ENCODE measurements around the gene ZDHHC11. TPM values are rescaled to one million over a fixed set of nuclear protein-coding genes. Genes with fewer than 3 reads are reported as not detected.

The ZDHHC11 gene
- total RNA-seq, 1 donor from 2014 or later, result 27.5 TPM

DNA sequence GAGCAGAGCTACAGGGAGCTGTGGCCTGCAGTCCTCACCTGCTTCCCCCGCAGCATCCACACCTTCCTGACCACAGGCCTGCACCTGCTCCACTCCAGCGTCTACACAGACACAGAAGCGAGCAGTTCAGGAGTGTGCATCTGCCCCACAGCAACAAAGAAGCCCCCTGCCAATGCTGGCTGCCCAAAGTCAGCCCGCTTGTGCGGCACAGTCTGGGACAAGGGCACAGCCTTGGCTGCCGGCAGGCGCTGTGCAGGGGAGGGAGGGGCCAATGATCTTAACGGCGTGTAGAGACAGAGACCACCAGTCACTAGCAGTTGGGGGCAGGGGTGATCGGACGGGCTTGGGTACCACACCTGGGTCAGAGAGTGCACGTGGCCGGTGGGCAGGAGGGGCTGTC is 35.2 kb upstream of the ZDHHC11 start:
- peaks cover 25% of the 10 kb centered on the region for H3K36me3 Mint-ChIP-seq
- no peak overlapping the region for H3K4me3 Mint-ChIP-seq
- H3K4me1 Mint-ChIP-seq (ENCODE audit: unreplicated experiment), result no peaks in the 10 kb centered on the region
- no peaks in the 10 kb centered on the region for H3K27me3 Mint-ChIP-seq
- TF ChIP-seq, protein P1, sequence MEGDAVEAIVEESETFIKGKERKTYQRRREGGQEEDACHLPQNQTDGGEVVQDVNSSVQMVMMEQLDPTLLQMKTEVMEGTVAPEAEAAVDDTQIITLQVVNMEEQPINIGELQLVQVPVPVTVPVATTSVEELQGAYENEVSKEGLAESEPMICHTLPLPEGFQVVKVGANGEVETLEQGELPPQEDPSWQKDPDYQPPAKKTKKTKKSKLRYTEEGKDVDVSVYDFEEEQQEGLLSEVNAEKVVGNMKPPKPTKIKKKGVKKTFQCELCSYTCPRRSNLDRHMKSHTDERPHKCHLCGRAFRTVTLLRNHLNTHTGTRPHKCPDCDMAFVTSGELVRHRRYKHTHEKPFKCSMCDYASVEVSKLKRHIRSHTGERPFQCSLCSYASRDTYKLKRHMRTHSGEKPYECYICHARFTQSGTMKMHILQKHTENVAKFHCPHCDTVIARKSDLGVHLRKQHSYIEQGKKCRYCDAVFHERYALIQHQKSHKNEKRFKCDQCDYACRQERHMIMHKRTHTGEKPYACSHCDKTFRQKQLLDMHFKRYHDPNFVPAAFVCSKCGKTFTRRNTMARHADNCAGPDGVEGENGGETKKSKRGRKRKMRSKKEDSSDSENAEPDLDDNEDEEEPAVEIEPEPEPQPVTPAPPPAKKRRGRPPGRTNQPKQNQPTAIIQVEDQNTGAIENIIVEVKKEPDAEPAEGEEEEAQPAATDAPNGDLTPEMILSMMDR (conservative IDR thresholded peaks at IDR 0.05), result no peak
- H3K27ac Mint-ChIP-seq, result no peak overlapping the region
- H3K9me3 Mint-ChIP-seq, result no peaks in the 10 kb centered on the region
- no peak for DNase-seq (ENCODE audit: extremely low spot score, unreplicated experiment)

DNA sequence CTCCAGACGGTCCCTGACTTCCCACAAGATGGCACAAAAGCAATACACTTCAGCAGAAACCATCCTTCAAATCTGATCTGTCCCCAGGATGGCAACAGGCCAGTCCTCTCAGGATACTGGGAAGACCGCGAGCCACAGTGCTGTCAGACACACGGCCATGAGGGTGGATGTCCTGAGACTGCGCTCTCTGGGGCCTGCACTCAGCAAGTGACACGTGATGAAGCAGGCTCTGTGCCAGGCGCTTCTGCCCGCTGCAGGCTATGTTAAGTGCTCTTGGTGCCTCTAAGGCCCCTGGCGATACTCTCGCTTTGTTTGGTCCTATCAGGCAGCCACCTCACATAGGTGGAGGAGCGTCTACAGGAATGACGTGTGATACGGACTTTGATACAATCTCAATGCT is 34.7 kb upstream of the ZDHHC11 start:
- H3K27me3 Mint-ChIP-seq, result no peaks in the 10 kb centered on the region
- no peaks in the 10 kb centered on the region for H3K4me1 Mint-ChIP-seq (ENCODE audit: unreplicated experiment)
- no peak for DNase-seq (ENCODE audit: extremely low spot score, unreplicated experiment)
- H3K9me3 Mint-ChIP-seq, result no peaks in the 10 kb centered on the region
- H3K27ac Mint-ChIP-seq, result no peak overlapping the region
- TF ChIP-seq, protein P1 (conservative IDR thresholded peaks at IDR 0.05), result no peak
- H3K4me3 Mint-ChIP-seq, result no peak overlapping the region
- peaks cover 25% of the 10 kb centered on the region for H3K36me3 Mint-ChIP-seq

DNA sequence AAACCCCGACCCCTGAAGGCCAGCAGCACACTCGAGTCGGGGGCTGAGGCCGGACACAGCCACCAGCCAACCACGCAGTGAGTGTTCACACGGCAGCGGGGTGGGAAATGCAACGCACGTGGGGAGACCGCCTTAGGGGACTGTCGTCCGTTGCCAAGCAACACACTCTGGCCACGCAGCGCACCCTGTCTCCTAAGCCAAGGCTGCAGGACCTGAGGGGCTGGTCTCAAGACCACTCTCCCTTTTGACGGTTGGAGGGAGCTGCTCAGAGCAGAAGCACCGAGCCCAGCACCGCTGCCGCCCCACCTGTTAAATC is 34.3 kb upstream of the ZDHHC11 start:
- no peak overlapping the region for H3K4me3 Mint-ChIP-seq
- no peaks in the 10 kb centered on the region for H3K9me3 Mint-ChIP-seq
- H3K27ac Mint-ChIP-seq, result no peak overlapping the region
- H3K36me3 Mint-ChIP-seq, result peaks cover 25% of the 10 kb centered on the region
- H3K27me3 Mint-ChIP-seq, result no peaks in the 10 kb centered on the region
- TF ChIP-seq, protein P1 (conservative IDR thresholded peaks at IDR 0.05), result no peak
- no peaks in the 10 kb centered on the region for H3K4me1 Mint-ChIP-seq (ENCODE audit: unreplicated experiment)
- DNase-seq (ENCODE audit: extremely low spot score, unreplicated experiment), result no peak

DNA sequence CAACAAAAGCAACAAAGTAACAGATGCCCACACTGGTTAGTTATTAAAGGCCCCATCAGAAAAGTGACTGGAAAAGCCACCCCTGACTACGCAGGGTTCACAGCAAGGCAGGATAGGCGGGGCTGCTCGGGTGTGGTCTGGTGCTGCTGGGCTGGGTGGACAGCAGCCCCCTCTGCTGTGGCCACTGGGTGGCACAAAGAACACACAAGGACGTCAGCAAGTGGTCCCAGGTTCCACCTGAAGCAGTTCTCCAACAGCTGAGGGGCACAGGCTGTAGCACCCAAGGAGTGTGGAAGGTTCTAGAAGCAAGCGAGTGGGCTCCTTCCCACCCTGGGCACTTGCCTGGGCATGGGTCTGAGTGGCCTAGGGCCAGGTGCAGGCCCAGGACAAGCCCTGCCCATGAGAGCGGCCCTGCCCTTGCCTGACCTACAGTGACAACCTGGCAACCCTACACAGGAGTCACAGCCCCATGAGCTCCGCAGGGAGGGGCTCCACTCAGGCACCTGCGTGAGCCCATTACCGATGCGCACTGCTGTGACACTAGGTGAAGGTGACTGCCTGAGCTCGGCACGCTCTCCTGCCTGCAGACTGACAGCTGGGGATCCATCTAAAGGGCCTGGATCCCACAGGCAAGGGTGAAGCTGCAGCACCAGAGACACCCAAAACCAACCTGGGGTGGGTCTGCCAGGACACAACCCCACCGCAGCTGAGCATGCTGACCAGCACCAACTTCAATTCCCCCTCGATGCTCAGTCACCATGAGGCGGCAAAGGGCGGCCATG is 33.8 kb upstream of the ZDHHC11 start:
- TF ChIP-seq, protein P1 (conservative IDR thresholded peaks at IDR 0.05), result no peak
- Mint-ChIP-seq H3K27me3 (no peaks in the 10 kb centered on the region), H3K9me3 (no peaks in the 10 kb centered on the region), H3K36me3 (peaks cover 25% of the 10 kb centered on the region), H3K4me1 (ENCODE audit: unreplicated experiment) (no peaks in the 10 kb centered on the region), H3K27ac (no peak overlapping the region), H3K4me3 (no peak overlapping the region)
- DNase-seq (ENCODE audit: extremely low spot score, unreplicated experiment), result no peak

DNA sequence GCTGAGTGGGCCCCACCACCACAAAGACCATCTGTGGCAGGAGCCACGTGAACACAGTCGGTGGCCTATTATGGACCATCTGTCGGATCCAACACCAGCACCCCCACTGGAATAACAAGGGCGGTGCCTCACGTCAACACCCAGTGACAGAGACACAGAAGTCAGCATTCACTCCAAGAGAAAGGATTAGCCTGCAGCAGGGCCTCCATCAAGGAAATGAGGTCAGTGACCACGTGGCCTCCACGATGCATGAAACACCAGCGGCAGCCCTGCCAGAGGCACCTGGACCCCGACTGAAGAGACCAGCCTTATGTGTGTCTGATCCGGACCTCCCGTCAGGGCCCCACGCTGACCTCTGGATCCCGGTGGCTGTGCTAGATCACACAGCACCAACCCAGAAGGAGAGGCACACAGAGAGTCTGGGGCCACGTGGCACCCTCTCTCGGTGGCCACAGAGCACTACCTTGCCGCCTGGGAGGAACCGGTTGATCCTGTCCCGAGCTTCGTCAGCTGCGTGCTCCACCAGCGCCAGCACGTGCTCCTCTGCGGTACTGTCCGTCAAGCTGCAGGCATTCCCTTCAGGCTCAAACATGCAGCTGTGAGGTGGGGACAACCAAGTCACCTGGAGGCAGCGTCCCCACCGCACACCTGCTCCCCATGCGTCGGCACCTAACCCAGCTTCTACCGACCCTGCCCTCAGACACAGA is 32.8 kb upstream of the ZDHHC11 start:
- no peaks in the 10 kb centered on the region for H3K4me1 Mint-ChIP-seq (ENCODE audit: unreplicated experiment)
- DNase-seq (ENCODE audit: extremely low spot score, unreplicated experiment), result no peak
- H3K27ac Mint-ChIP-seq, result no peak overlapping the region
- no peak overlapping the region for H3K4me3 Mint-ChIP-seq
- no peaks in the 10 kb centered on the region for H3K27me3 Mint-ChIP-seq
- H3K9me3 Mint-ChIP-seq, result no peaks in the 10 kb centered on the region
- TF ChIP-seq, protein P1 (conservative IDR thresholded peaks at IDR 0.05), result no peak
- H3K36me3 Mint-ChIP-seq, result peaks cover 25% of the 10 kb centered on the region

Data from type B pancreatic cell (in vitro differentiated cells).